ENCODE results near the gene PALM. TPM values are rescaled to one million over a fixed set of nuclear protein-coding genes. Genes with fewer than 3 reads are reported as not detected.
A peak's percentile ranks its signal among the peaks of the same experiment; 100 is the strongest.
"Not testable (repeated sequence)": the region's sequence is repeated elsewhere in the genome, so short reads cannot be mapped to it uniquely, and the experiment has no call there.

The PALM gene
- total and polyA plus RNA-seq, 9 of the 15 experiments (the other 6 are each of a cell fraction or from before 2014, with no cell fraction given) = 0.04 to 6.6 (median 1.7) TPM

DNA sequence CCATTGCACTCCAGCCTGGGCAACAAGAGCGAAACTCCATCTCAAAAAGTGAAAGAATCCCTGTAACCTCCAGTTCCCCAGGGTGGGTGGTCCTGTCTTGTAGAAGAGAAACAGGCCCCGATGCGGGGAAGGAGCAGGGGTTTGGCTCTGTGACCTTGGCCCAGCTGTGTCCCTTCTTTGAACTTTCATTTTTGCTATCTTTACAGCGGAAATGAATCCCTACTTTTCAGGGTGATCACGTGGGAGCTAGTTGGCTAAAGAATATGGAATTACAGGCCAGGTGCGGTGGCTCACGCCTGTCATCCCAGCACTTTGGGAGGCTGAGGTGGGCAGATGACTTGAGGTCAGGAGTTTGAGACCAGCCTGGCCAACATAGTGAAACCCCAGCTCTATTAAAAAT lies 36.4 kb downstream of the PALM start:
- Histone ChIP-seq H3K4me2 (ENCODE audit: insufficient read depth, low read length) (peak overlapping the region; percentile 43), H3K9ac (ENCODE audit: insufficient read depth in 1 of 2, low read depth in 2 of 2, low read length in 2 of 2) (peak overlapping the region in 1 of 2 experiments; percentile 30; a peak in 1 of 4 replicates), H3K4me1 (replicated peaks in 1 of 2; ENCODE audit: control insufficient read depth in 2 of 2, insufficient read depth in 2 of 2, low read length in 2 of 2) (peaks cover 5 to 51% of the 10 kb centered on the region in 2 experiments; a peak in 3 of 5 replicates), H2AFZ (ENCODE audit: low read depth, low read length) (peak overlapping the region; percentile 76; the same call in 1 of the 2 replicates)
- intact Hi-C loops (cut with micrococcal nuclease); H3K27me3 ChIP-seq (ENCODE audit: control insufficient read depth in 2 of 2, insufficient read depth in 2 of 2, low read length in 2 of 2); in situ Hi-C loops (cut with MboI); ATAC-seq; H3K36me3 ChIP-seq (ENCODE audit: control insufficient read depth, insufficient read depth, low read length); H3K9me3 ChIP-seq (replicated peaks; ENCODE audit: control insufficient read depth, insufficient read depth, low read depth, low read length); BruUV-seq (replicated peaks); H3K9me1 ChIP-seq (ENCODE audit: control insufficient read depth, insufficient read depth, low read length); H3K27ac ChIP-seq (ENCODE audit: extremely low read depth, low read depth, low read length); H3K4me3 ChIP-seq; H3K79me2 ChIP-seq (ENCODE audit: control insufficient read depth, insufficient read depth, low read length); CTCF ChIA-PET (ENCODE audit: low intra/inter-chr PET ratio); H4K20me1 ChIP-seq (replicated peaks; ENCODE audit: control insufficient read depth, insufficient read depth, low read length); TF ChIP-seq NR2C1 (IDR thresholded peaks at IDR 0.05); NR2C2 (CRISPR knock-in tag; IDR thresholded peaks at IDR 0.05): not testable (repeated sequence)
- 33% methylated on average over 7 of the region's 7 CpGs for WGBS (ENCODE audit: insufficient coverage, low coverage, missing lambda C conversion rate)
- POLR2A ChIA-PET = interaction anchor here (1.1 kb wide), 1 partner anchor 8 kb away, joined by 4 read pairs; no protein-coding TSS in a partner anchor
- peak; percentile 72 for FAIRE-seq
- TF ChIP-seq RAD51 (IDR thresholded peaks at IDR 0.05; ENCODE audit: borderline replicate concordance, low read depth) (peak; percentile 46; the same call in 1 of the 2 replicates), NR2C1 (tag; IDR thresholded peaks at IDR 0.05) (peak; percentile 69), NR2C2 (tag; IDR thresholded peaks at IDR 0.05) (0 out of 2 replicates have a peak, but pooled peaks have one; percentile 18), ESRRA (IDR thresholded peaks at IDR 0.05; ENCODE audit: borderline replicate concordance, low read depth) (peak; percentile 81), ETV1 (tag; conservative IDR thresholded peaks at IDR 0.05; ENCODE audit: low read depth) (peak; percentile 71; the same call in 1 of the 2 replicates)
- TF ChIP-seq, protein P1, sequence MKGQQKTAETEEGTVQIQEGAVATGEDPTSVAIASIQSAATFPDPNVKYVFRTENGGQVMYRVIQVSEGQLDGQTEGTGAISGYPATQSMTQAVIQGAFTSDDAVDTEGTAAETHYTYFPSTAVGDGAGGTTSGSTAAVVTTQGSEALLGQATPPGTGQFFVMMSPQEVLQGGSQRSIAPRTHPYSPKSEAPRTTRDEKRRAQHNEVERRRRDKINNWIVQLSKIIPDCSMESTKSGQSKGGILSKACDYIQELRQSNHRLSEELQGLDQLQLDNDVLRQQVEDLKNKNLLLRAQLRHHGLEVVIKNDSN (CRISPR knock-in tag; IDR thresholded peaks at IDR 0.05) = peak; percentile 37; the same call in 1 of the 2 replicates
- TF ChIP-seq, protein P2, sequence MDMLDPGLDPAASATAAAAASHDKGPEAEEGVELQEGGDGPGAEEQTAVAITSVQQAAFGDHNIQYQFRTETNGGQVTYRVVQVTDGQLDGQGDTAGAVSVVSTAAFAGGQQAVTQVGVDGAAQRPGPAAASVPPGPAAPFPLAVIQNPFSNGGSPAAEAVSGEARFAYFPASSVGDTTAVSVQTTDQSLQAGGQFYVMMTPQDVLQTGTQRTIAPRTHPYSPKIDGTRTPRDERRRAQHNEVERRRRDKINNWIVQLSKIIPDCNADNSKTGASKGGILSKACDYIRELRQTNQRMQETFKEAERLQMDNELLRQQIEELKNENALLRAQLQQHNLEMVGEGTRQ (CRISPR knock-in tag; IDR thresholded peaks at IDR 0.05) = peak; percentile 50; the same call in 1 of the 2 replicates
- DNase-seq (ENCODE audit: extremely low read depth in 1 of 4, low spot score in 3 of 4) = peak in 1 of 4 experiments; percentile 30

Data from K562 (cell line).